Endothelial cell (in vitro differentiated cells): Measurements from ENCODE around the gene DNAH8. TPM values are rescaled to one million over a fixed set of nuclear protein-coding genes. Genes with fewer than 3 reads are reported as not detected.

Source experiments
- DNase-seq: peaks from one replicate; pipeline ENCODE4 v3.0.0; 2021; ENCODE audit warnings: low spot score
- H3K27ac Mint-ChIP-seq: one replicate; pipeline ENCODE4 v1.8.0; 2021; ENCODE audit warnings: mixed read lengths, inconsistent platforms; ENCODE audit not compliant: unreplicated experiment
- H3K27me3 Mint-ChIP-seq: one replicate; pipeline ENCODE4 v1.8.0; 2021; ENCODE audit warnings: mild to moderate bottlenecking, moderate library complexity, mixed read lengths, inconsistent platforms; ENCODE audit not compliant: unreplicated experiment
- H3K36me3 Mint-ChIP-seq: one replicate; pipeline ENCODE4 v1.8.0; 2021; ENCODE audit warnings: mild to moderate bottlenecking, low read depth, mixed read lengths, inconsistent platforms; ENCODE audit not compliant: unreplicated experiment
- H3K4me1 Mint-ChIP-seq: one replicate; pipeline ENCODE4 v1.8.0; 2021; ENCODE audit warnings: mild to moderate bottlenecking, mixed read lengths, inconsistent platforms; ENCODE audit not compliant: unreplicated experiment
- H3K4me3 Mint-ChIP-seq: one replicate; pipeline ENCODE4 v1.8.0; 2021; ENCODE audit warnings: mild to moderate bottlenecking, mixed read lengths, inconsistent platforms; ENCODE audit not compliant: unreplicated experiment
- H3K9me3 Mint-ChIP-seq: one replicate; pipeline ENCODE4 v1.8.0; 2021; ENCODE audit warnings: mixed read lengths, inconsistent platforms; ENCODE audit not compliant: unreplicated experiment
- total RNA-seq: library from RNA; stranded (reverse); fragmentation: NEBNext Ultra II Directional; extraction: Animal tissue kit (Norgen Biotek cat#: 25700); gene quantifications from one replicate; pipeline ENCODE4 v1.2.1, GENCODE V29; 2021; ENCODE audit not compliant: unreplicated experiment
- TF ChIP-seq, protein P1 (sequence below): fragments of 200-600 bp; sonication (generic); IDR thresholded peaks from one replicate; pipeline ENCODE4 v1.5.0; 2021; ENCODE audit warnings: antibody characterized with exemption; ENCODE audit not compliant: unreplicated experiment

Gene DNAH8
- total RNA-seq, 1 donor from 2014 or later: 0.05 TPM

DNA sequence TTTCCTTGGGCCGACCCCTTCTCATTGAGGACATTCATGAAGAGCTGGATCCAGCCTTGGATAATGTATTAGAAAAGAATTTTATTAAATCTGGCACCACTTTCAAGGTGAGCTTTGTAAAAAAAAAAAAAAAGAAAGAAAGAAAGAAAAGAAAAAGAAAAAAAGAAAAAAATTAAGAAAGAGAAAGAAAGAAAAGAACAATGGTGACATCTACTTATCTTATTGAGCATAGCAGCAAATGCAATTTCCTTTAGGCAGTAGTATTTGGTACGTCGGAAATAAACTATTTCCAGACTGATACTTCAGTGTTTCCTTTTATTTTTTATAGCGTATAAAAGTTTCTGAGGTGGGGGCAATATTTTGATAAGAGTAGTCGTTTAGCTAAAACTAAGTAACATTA lies 214.4 kb downstream of the DNAH8 start:
- Mint-ChIP-seq H3K4me1 (no peaks in the 10 kb centered on the region), H3K36me3 (no peaks in the 10 kb centered on the region), H3K9me3 (no peaks in the 10 kb centered on the region), H3K4me3 (no peak overlapping the region), H3K27ac (no peak overlapping the region), H3K27me3 (peaks cover 2% of the 10 kb centered on the region)
- TF ChIP-seq, protein P1, sequence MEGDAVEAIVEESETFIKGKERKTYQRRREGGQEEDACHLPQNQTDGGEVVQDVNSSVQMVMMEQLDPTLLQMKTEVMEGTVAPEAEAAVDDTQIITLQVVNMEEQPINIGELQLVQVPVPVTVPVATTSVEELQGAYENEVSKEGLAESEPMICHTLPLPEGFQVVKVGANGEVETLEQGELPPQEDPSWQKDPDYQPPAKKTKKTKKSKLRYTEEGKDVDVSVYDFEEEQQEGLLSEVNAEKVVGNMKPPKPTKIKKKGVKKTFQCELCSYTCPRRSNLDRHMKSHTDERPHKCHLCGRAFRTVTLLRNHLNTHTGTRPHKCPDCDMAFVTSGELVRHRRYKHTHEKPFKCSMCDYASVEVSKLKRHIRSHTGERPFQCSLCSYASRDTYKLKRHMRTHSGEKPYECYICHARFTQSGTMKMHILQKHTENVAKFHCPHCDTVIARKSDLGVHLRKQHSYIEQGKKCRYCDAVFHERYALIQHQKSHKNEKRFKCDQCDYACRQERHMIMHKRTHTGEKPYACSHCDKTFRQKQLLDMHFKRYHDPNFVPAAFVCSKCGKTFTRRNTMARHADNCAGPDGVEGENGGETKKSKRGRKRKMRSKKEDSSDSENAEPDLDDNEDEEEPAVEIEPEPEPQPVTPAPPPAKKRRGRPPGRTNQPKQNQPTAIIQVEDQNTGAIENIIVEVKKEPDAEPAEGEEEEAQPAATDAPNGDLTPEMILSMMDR: no peak
- DNase-seq: no peak

DNA sequence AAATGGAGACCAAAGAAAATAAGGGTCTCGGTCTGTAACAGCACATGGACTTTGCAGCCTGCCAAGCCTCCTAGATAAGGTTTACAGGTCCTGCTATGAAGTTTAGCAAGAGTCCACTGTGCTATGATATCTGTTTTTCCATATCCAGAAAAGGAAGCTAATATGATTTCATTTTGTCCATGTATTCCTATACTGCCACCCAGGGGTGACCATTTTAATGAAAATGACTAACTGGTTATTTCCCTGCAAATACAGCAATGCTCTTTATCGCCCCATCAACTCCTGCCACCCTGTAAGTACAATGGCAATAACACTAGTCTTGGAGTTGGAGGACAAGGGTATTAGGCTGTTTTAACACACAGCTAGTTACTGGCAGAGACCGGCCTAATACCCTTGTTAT lies 218.3 kb downstream of the DNAH8 start:
- Mint-ChIP-seq H3K27ac (no peak overlapping the region), H3K27me3 (peaks cover 2% of the 10 kb centered on the region), H3K9me3 (no peaks in the 10 kb centered on the region), H3K36me3 (no peaks in the 10 kb centered on the region), H3K4me3 (no peak overlapping the region), H3K4me1 (no peaks in the 10 kb centered on the region)
- TF ChIP-seq, protein P1: no peak
- DNase-seq: no peak

DNA sequence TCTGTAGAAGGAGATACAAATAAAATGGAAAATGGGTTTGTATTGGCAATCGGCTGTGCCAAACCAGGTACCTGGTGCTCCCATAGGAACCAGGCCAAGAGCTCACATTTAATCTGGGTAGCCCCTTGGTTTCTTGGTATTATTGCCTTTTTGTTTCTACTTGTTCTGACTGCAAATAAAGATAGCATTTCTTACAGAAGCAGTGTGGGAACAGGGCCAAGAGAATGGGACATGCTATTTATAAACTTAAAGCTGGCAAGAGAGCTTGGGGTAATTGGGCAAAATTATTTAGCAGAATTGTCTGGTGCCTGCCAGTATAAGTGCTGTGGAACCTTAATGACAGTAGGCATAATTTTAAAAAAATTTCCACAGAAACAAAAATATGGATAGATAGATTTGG lies 219.9 kb downstream of the DNAH8 start:
- Mint-ChIP-seq H3K9me3 (no peaks in the 10 kb centered on the region), H3K4me3 (no peak overlapping the region), H3K27me3 (peaks cover 2% of the 10 kb centered on the region), H3K27ac (no peak overlapping the region), H3K4me1 (no peaks in the 10 kb centered on the region), H3K36me3 (no peaks in the 10 kb centered on the region)
- TF ChIP-seq, protein P1: no peak
- DNase-seq: no peak

DNA sequence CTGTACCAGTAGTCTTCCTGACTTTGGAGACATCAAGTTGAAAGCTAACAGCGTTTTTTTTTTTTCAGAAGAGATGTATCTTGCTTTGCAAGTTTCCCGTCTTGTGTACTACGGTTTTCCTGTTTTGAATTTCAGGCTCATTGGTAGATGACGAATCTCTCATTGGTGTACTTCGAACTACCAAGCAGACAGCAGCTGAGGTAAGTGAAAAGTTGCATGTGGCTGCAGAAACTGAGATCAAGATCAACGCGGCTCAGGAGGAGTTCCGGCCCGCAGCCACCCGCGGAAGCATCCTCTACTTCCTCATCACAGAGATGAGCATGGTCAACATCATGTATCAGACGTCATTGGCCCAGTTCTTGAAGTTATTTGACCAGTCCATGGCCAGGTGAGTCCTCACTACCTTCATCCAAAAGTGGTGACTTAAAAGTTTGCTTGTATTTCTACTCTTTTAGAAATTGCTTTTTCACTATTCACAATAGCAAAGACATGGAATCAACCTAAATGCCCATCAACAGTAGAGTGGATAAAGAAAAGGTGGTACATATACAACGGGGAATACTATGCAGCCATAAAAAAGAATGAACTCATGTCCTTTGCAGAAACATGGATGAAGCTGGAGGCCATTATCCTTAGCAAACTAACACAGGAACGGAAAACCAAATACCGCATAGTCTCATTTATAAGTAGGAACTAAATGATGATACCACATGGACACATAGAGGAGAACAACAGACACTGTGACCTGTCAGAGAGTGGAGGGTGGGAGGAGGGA lies 222.9 kb downstream of the DNAH8 start:
- Mint-ChIP-seq H3K9me3 (no peaks in the 10 kb centered on the region), H3K27ac (no peak overlapping the region), H3K4me1 (no peaks in the 10 kb centered on the region), H3K4me3 (no peak overlapping the region), H3K27me3 (no peaks in the 10 kb centered on the region), H3K36me3 (no peaks in the 10 kb centered on the region)
- DNase-seq: no peak
- TF ChIP-seq, protein P1: no peak

DNA sequence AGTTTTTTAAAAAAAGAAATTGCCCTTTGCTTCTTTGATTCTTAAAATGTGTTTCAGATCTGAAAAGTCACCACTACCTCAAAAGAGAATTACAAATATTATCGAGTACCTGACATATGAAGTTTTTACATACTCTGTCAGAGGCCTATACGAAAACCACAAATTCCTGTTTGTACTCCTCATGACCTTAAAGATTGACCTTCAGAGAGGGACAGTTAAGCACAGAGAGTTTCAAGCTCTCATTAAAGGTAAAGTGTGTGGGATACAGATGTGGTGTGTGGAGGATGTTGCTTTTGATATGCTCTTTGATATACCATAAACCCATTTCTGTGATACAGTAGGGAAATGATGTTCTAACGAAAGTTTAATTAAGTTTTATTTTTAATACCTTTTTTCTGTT lies 223.6 kb downstream of the DNAH8 start:
- H3K27me3 Mint-ChIP-seq: no peaks in the 10 kb centered on the region
- no peaks in the 10 kb centered on the region for H3K36me3 Mint-ChIP-seq
- no peak overlapping the region for H3K4me3 Mint-ChIP-seq
- no peak for DNase-seq
- H3K9me3 Mint-ChIP-seq: no peaks in the 10 kb centered on the region
- no peak overlapping the region for H3K27ac Mint-ChIP-seq
- TF ChIP-seq, protein P1: no peak
- no peaks in the 10 kb centered on the region for H3K4me1 Mint-ChIP-seq
